C4-2B (cell line): ENCODE data around the gene EME1.
A peak's percentile ranks its signal among the peaks of the same experiment; 100 is the strongest.
"Not testable (repeated sequence)": the region's sequence is repeated elsewhere in the genome, so short reads cannot be mapped to it uniquely, and the experiment has no call there.

Source experiments
- H3K27ac ChIP-seq: fragments of 450-650 bp; 2 replicates; pipeline ENCODE4 v1.5.1; 2017
- ZFX ChIP-seq: fragments of 450-650 bp; IDR thresholded peaks from 2 replicates; pipeline ENCODE4 v1.6.1; 2017
- TF ChIP-seq, protein P1 (sequence below): fragments of 450-650 bp; conservative IDR thresholded peaks from 2 replicates; pipeline ENCODE4 v1.5.1; 2017; ENCODE audit warnings: mild to moderate bottlenecking

Gene EME1

DNA sequence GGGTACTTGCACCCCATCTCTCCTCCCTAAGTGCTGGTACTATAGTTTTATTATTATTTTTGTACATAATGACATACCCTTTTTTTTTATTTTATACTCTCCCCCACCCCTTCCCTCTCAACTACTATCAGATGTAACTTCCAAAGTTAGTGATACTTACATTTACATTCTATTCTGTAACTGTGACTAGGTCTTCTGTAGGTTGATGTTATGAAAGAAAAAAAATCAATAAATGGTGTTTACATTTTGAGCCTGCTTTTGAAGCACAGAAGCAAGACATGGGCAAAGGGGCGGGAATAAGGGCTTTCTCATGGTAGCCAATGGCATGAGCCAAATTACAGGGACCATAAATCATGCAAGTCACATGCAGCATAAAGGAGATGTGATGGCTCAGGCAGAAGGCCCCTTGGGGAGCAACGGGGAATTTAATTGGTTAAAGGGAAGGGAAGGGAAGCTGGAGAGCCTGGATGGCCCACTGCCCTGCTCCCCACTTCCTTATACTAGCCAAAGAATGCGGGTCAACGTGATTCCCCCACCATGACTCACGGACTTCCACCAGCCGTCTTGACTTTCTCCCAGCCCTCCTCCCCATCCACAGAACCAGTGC lies 50.6 kb downstream of the EME1 start:
- no peak overlapping the region for H3K27ac ChIP-seq
- TF ChIP-seq, protein P1, sequence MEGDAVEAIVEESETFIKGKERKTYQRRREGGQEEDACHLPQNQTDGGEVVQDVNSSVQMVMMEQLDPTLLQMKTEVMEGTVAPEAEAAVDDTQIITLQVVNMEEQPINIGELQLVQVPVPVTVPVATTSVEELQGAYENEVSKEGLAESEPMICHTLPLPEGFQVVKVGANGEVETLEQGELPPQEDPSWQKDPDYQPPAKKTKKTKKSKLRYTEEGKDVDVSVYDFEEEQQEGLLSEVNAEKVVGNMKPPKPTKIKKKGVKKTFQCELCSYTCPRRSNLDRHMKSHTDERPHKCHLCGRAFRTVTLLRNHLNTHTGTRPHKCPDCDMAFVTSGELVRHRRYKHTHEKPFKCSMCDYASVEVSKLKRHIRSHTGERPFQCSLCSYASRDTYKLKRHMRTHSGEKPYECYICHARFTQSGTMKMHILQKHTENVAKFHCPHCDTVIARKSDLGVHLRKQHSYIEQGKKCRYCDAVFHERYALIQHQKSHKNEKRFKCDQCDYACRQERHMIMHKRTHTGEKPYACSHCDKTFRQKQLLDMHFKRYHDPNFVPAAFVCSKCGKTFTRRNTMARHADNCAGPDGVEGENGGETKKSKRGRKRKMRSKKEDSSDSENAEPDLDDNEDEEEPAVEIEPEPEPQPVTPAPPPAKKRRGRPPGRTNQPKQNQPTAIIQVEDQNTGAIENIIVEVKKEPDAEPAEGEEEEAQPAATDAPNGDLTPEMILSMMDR: no peak
- no peak for TF ChIP-seq ZFX

DNA sequence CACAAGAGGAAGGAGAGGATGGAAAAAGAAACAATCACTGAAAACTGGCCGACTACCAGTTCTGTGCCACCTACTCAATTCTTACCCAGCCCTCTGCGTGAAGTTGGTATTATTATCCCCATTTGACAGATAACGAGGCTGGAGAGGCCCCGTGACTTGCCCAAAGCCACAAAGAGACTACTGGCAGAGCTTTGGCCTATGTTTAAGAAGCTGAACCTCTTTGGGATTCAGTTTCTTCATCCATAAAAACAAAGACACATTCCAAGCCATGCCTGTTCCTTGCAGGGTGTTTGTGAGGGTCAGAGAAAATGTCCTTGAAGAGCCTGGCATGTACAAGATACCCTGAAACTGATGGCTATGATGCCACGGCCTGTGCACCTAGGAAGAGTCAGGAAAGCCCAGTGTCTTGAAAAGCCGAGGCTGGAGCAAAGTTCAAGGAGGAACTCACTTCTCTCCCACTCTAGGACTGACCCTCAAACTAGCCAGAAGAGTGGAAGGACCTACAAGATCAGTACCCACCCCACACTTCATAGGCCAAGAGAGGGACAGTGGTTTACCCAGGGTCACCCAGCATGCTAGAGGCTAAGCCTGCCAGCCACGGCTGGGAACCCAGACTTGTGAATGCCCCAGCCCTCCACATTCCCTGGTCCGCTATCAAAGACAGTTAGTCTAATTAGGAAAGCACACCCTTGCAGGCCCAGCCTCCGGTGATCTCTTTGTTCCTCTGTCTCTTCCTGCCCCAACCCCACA lies 51.4 kb downstream of the EME1 start:
- TF ChIP-seq, protein P1: no peak
- TF ChIP-seq ZFX: no peak
- no peak overlapping the region for H3K27ac ChIP-seq

GRCh38 chr17:50424996-50425681 lies 52.1 kb downstream of the EME1 start:
- H3K27ac ChIP-seq: peak overlapping the region; percentile 37
- no peak for TF ChIP-seq ZFX
- TF ChIP-seq, protein P1: no peak

DNA sequence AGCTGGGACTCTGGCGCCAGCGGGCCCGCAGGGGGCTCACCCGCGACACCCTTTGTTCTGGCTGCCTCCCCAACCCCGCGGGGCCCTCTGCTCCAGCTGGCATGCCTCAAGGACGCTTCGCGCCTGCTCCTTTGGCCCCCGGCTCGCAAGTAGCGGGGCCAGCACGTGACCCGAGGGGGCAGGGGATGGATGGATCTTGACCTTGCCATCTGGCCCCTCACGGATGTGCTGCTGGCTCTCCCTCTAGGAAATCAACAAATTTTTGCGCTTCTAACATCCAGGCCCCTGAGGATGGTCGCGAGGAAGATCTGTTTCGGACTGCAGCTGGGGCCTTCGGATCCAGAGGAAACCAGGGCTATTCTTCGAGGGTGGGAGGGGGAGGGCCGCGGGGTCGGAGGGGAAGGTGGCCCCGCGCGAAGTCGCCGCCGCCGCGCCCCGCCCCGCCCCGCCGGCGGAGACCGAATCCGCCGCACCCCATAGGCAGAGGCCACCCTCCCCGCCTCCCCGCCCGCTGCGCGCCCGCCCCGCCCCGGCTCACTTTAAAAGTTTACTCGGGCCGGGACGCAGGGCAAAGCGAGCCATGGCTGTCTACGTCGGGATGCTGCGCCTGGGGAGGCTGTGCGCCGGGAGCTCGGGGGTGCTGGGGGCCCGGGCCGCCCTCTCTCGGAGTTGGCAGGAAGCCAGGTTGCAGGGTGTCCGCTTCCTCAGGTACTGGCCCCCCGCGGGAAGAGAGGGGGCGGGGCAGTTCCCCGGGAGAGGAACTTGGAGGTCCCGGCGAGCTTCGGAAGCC lies 52.8 kb downstream of the EME1 start, which contains the start of gene ACSF2:
Gene ACSF2 (plus strand): TSS at position 537 of the 790 bp plus-strand sequence. CDS start 44 bp downstream, at position 581.
- TF ChIP-seq ZFX: no peak
- TF ChIP-seq, protein P1: no peak
- H3K27ac ChIP-seq: peak within 1 kb of the TSS; percentile 37

DNA sequence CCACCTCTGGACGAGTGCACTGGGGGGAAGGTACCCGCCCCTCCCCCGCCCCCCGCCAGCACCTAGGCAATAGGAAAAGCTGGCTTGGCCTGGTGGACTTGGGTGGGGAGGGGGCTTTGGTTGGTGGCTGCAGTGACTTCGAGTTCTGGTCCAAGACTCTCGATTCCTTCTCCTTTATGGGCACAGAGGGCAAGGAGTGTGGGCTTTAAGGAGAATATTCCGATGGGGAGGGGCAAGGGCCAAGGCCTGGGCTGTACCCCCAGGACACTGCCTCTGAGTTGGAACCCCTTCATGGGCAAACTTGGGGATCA lies 53.4 kb downstream of the EME1 start:
- TF ChIP-seq, protein P1: no peak
- no peak for TF ChIP-seq ZFX
- peak overlapping the region; percentile 37 for H3K27ac ChIP-seq

- peak overlapping the region; percentile 37; the same call in 1 of the 2 replicates for H3K27ac ChIP-seq
- TF ChIP-seq, protein P1: no peak; the same call in 1 of the 2 replicates
- no peak for TF ChIP-seq ZFX
Measured at GRCh38 chr17:50426814-50427787, 54.1 kb downstream of the EME1 start.

DNA sequence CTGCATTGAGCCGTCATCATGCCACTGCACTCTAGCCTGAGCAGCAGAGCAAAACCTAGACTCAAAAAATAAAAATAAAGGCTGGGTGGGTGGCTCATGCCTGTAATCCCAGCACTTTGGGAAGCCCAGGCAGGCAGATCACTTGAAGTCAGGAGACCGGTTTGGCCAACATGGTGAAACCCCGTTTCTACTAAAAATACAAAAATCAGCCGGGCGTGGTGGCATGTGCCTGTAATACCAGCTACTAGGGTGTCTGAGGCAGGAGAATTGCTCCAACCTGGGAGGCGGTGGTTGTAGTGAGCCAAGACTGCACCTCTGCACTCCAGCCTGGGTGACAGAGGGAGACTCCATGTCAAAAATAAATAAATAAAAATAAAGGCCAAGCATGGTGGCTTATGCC lies 55.1 kb downstream of the EME1 start:
- not testable (repeated sequence) for H3K27ac ChIP-seq
